Progenitor cell of endocrine pancreas (in vitro differentiated cells): ENCODE results near the gene OLFM1. TPM values are rescaled to one million over a fixed set of nuclear protein-coding genes. Genes with fewer than 3 reads are reported as not detected.
"Not testable (repeated sequence)": the region's sequence is repeated elsewhere in the genome, so short reads cannot be mapped to it uniquely, and the experiment has no call there.

Source experiments
- DNase-seq: peaks from one replicate; pipeline ENCODE4 v3.0.0; 2021; ENCODE audit warnings: low spot score; ENCODE audit not compliant: unreplicated experiment
- H3K27ac Mint-ChIP-seq: 2 replicates; pipeline ENCODE4 v1.8.0; 2021; ENCODE audit warnings: mild to moderate bottlenecking, moderate library complexity, mixed read lengths
- H3K27me3 Mint-ChIP-seq: 2 replicates; pipeline ENCODE4 v1.8.0; 2021; ENCODE audit warnings: mixed read lengths
- H3K36me3 Mint-ChIP-seq: 2 replicates; pipeline ENCODE4 v1.8.0; 2022; ENCODE audit warnings: mixed read lengths; ENCODE audit not compliant: insufficient read depth
- H3K4me1 Mint-ChIP-seq: 2 replicates; pipeline ENCODE4 v1.8.0; 2021; ENCODE audit warnings: low read depth, mixed read lengths
- H3K4me3 Mint-ChIP-seq: 2 replicates; pipeline ENCODE4 v1.8.0; 2021; ENCODE audit warnings: low read depth, mild to moderate bottlenecking, moderate library complexity, mixed read lengths
- H3K9me3 Mint-ChIP-seq: 2 replicates; pipeline ENCODE4 v1.8.0; 2021; ENCODE audit warnings: low read depth, mixed read lengths
- total RNA-seq: library from RNA; stranded (reverse); gene quantifications from 2 replicates; pipeline ENCODE4 v1.2.1, GENCODE V29; 2021
- TF ChIP-seq, protein P1 (sequence below): fragments of 200-600 bp; sonication (generic); IDR thresholded peaks from one replicate; pipeline ENCODE4 v1.5.0; 2021; ENCODE audit warnings: antibody characterized with exemption, mild to moderate bottlenecking; ENCODE audit not compliant: unreplicated experiment

The OLFM1 gene
- total RNA-seq, 1 donor from 2014 or later: 1.7 TPM

DNA sequence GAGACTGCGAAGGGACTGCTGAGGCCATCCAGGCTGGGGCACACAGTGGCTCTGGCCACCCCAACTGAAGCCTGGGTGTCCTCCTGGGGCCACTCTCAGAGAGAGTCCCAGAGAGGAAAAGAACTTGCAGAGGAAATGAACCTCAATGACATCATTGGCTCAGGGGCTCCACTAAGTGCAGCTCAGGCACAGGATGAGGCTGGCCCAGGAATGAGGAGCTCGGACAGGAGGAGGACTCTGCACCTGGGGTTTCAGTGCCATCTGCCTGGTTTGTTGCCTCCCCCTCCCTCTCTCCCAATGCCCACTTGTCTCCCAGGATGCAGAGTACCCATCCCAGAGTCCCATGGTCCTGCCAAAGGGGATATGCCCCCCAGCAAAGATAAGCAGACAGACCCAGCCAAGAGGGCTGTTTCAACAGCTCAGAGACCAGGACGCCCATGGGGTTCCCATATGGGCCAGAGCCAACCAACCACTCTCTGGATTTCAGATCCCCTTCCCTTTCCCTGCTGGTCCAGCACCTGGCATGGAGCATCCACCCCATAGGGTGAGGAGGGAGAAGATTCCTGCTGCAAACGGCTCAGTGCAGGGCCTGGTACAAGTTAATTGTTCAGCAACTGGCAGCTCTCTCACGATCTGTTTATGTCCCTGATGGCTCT lies 26.9 kb upstream of the OLFM1 start:
- H3K4me1 Mint-ChIP-seq: no peaks in the 10 kb centered on the region
- H3K27ac Mint-ChIP-seq: no peak overlapping the region
- peaks cover 75% of the 10 kb centered on the region for H3K27me3 Mint-ChIP-seq
- no peak for DNase-seq
- H3K36me3 Mint-ChIP-seq: no peaks in the 10 kb centered on the region
- TF ChIP-seq, protein P1, sequence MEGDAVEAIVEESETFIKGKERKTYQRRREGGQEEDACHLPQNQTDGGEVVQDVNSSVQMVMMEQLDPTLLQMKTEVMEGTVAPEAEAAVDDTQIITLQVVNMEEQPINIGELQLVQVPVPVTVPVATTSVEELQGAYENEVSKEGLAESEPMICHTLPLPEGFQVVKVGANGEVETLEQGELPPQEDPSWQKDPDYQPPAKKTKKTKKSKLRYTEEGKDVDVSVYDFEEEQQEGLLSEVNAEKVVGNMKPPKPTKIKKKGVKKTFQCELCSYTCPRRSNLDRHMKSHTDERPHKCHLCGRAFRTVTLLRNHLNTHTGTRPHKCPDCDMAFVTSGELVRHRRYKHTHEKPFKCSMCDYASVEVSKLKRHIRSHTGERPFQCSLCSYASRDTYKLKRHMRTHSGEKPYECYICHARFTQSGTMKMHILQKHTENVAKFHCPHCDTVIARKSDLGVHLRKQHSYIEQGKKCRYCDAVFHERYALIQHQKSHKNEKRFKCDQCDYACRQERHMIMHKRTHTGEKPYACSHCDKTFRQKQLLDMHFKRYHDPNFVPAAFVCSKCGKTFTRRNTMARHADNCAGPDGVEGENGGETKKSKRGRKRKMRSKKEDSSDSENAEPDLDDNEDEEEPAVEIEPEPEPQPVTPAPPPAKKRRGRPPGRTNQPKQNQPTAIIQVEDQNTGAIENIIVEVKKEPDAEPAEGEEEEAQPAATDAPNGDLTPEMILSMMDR: no peak
- H3K4me3 Mint-ChIP-seq: no peak overlapping the region
- peaks cover 15% of the 10 kb centered on the region for H3K9me3 Mint-ChIP-seq

DNA sequence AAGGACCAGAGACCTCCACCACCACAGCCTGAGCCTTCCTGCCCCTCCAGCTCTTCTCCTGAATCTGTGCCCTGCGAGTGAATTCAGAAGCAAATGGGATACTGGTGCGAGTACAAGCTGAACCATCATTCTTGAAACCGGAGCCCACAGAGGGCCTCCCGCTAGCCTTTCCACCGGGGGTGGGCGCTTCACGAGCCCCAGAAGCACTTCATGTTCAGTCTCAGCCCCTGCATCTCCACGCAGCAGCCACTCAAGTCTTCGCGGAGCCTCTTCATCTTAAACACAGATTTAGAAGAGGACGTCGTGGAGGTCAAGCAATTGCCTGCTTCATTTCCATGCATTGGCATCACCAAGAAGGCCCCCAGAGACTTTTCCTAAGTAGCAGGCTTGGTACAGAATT lies 26.0 kb upstream of the OLFM1 start:
- Mint-ChIP-seq H3K9me3 (peaks cover 19% of the 10 kb centered on the region), H3K27me3 (peaks cover 78% of the 10 kb centered on the region)

DNA sequence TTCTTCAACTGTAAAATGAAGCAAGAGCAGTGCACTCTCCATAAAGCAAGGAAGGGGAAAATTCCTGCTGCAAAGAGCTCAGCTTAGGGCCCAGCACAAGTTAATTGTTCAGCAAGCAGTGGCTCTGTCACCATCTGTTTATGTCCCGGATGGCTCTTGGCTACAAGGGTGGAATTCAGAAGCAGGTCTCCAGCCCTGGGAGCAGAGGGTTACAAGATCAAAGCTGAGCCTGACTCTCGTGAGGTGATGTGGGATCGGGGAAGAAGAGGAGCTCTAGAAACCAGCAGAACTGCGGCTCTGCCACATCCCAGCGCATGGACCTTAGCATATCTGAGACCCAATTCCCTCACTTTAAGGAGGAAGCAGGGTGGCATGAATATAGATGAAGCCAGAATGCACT lies 25.2 kb upstream of the OLFM1 start:
- H3K27me3 Mint-ChIP-seq: peaks cover 73% of the 10 kb centered on the region
- no peaks in the 10 kb centered on the region for H3K4me1 Mint-ChIP-seq
- no peak overlapping the region for H3K4me3 Mint-ChIP-seq
- no peak overlapping the region for H3K27ac Mint-ChIP-seq
- H3K9me3 Mint-ChIP-seq: peaks cover 19% of the 10 kb centered on the region
- TF ChIP-seq, protein P1: no peak
- no peaks in the 10 kb centered on the region for H3K36me3 Mint-ChIP-seq
- no peak for DNase-seq

More for the DNA sequence above, 26.0 kb upstream of the OLFM1 start:
- Mint-ChIP-seq H3K36me3 (no peaks in the 10 kb centered on the region), H3K27ac (no peak overlapping the region), H3K4me3 (no peak overlapping the region), H3K4me1 (no peaks in the 10 kb centered on the region)
- TF ChIP-seq, protein P1: no peak
- no peak for DNase-seq

DNA sequence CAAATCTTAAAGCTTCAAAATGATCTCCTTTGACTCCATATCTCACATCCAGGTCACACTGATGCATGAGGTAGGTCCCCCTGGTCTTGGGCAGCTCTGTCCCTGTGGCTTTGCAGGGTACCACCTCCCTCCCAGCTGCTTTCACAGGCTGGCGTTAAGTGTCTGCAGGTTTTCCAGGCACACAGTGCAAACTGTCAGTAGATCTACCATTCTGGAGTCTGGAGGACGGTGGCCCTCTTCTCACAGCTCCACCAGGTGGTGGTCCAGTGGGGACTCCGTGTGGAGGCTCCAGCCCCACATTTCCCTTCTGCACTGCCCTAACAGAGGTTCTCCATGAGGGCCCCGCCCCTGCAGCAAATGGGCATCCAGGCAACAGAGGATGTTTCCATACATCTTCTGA lies 24.0 kb upstream of the OLFM1 start:
- Mint-ChIP-seq H3K27me3 (peaks cover 71% of the 10 kb centered on the region), H3K9me3 (peaks cover 19% of the 10 kb centered on the region)
- H3K4me3 Mint-ChIP-seq, DNase-seq, H3K36me3 Mint-ChIP-seq, H3K27ac Mint-ChIP-seq, H3K4me1 Mint-ChIP-seq: not testable (repeated sequence)

DNA sequence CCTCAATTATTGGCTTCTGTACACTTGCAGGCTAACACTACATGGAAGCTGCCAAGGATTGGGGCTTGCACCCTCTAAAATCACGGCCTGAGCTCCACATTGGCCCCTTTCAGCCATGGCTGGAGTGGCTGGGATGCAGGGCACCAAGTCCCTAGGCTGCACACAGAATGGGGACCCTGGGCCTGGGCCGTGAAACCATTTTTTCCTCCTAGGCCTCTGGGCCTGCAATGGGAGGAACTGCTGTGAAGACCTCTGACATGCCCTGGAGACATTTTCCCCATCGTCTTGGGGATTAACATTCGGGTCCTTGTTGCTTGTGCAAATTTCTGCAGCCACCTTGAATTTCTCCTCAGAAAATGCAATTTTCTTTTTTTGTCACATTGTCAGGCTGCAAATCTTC lies 23.6 kb upstream of the OLFM1 start:
- not testable (repeated sequence) for DNase-seq, H3K27ac Mint-ChIP-seq, H3K4me1 Mint-ChIP-seq, H3K36me3 Mint-ChIP-seq, H3K4me3 Mint-ChIP-seq
- H3K27me3 Mint-ChIP-seq: peaks cover 72% of the 10 kb centered on the region
- peaks cover 19% of the 10 kb centered on the region for H3K9me3 Mint-ChIP-seq

DNA sequence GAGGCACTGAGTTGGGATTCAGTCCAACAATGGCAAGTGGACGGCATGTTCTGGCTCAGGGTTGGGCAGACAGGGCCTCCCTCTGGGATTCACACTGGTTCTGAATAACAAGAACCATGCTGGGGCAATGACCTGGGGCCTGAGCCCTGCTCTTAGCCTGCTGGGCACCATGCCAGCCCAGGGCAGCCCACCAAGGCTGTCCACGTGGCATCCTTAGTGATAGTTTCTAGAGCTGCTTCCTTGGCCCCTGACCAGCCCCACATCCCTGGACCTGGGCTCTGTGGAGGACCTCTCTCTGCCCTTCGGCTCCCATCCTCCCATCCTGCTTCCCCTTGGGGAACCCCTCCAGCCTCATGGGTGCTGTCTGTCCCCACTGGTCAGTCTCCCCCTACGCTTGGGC lies 22.3 kb upstream of the OLFM1 start:
- Mint-ChIP-seq H3K36me3 (no peaks in the 10 kb centered on the region), H3K27me3 (peaks cover 71% of the 10 kb centered on the region), H3K27ac (no peak overlapping the region), H3K9me3 (peaks cover 19% of the 10 kb centered on the region), H3K4me3 (no peak overlapping the region), H3K4me1 (no peaks in the 10 kb centered on the region)
- no peak for DNase-seq
- TF ChIP-seq, protein P1: no peak
